H1 (cell line): Measurements from ENCODE around the gene SAAL1. TPM values are rescaled to one million over a fixed set of nuclear protein-coding genes. Genes with fewer than 3 reads are reported as not detected.

Experiments used
- ATF2 ChIP-seq: IDR thresholded peaks from 2 replicates; pipeline ENCODE4 v1.6.1; 2012; ENCODE audit warnings: low read length, inconsistent platforms
- CBX8 ChIP-seq: fragments of 300-800, 300-1000 bp; sonication (generic); IDR thresholded peaks from 2 replicates; pipeline ENCODE4 v1.7.1; 2016; ENCODE audit warnings: low read depth, low read length, borderline replicate concordance
- EP300 ChIP-seq, 2 experiments: IDR thresholded peaks; 1 replicate in 1 of 2; 2 replicates in 1 of 2; pipeline ENCODE4 v1.6.1; 2011 to 2012; ENCODE audit warnings: low read depth in 2 of 2, low read length in 2 of 2, mild to moderate bottlenecking in 2 of 2, borderline replicate concordance in 1 of 2, inconsistent platforms in 1 of 2, moderate library complexity in 1 of 2
- HDAC6 ChIP-seq: IDR thresholded peaks from one replicate; pipeline ENCODE4 v1.7.1; 2012; ENCODE audit warnings: low read depth, mild to moderate bottlenecking, inconsistent platforms, low read length, moderate library complexity
- MAFK ChIP-seq: IDR thresholded peaks from 2 replicates; pipeline ENCODE4 v1.6.1; 2012; ENCODE audit warnings: low read depth, mild to moderate bottlenecking, improper control_type of control experiment, low read length
- POLR2A ChIP-seq, 2 experiments: IDR thresholded peaks; 1 replicate in 1 of 2; 2 replicates in 1 of 2; pipeline ENCODE4 v1.6.1; 2011; ENCODE audit warnings: low read depth in 2 of 2, low read length in 2 of 2, mild to moderate bottlenecking in 2 of 2; ENCODE audit errors: control extremely low read depth in 1 of 2
- RXRA ChIP-seq: IDR thresholded peaks from 2 replicates; pipeline ENCODE4 v1.6.1; 2011; ENCODE audit warnings: low read depth, mild to moderate bottlenecking, low read length, moderate library complexity; ENCODE audit not compliant: insufficient read depth
- SP1 ChIP-seq: IDR thresholded peaks from 2 replicates; pipeline ENCODE4 v1.6.1; 2011; ENCODE audit warnings: low read depth, low read length
- TEAD4 ChIP-seq: IDR thresholded peaks from 2 replicates; pipeline ENCODE4 v1.6.1; 2012; ENCODE audit warnings: low read depth, low read length, inconsistent platforms, mixed read lengths
- ZNF274 ChIP-seq: IDR thresholded peaks from 2 replicates; pipeline ENCODE4 v1.7.0; 2012; ENCODE audit warnings: low read length, borderline replicate concordance; ENCODE audit errors: extremely low read depth
- polyA plus RNA-seq, 7 experiments: library from polyadenylated mRNA; depleted of rRNA in 3 of 7; stranded (reverse) in 5 of 7; unstranded in 2 of 7; fragments of >200 nt in 5 of 7; fragments of 200-250 nt in 2 of 7; gene quantifications; 1 replicate in 5 of 7; 2 replicates in 1 of 7; 4 replicates in 1 of 7; pipeline versions ENCODE4 v1.2.1 to v1.2.3, GENCODE V29; 2011 to 2013; ENCODE audit warnings: missing spikeins in 2 of 7, mixed read lengths in 2 of 7
- total RNA-seq: library from RNA; stranded (reverse); fragmentation: NEBNext Ultra II Directional; extraction: Animal tissue kit (Norgen Biotek cat#: 25700); gene quantifications from 2 replicates; pipeline ENCODE4 v1.2.1, GENCODE V29; 2021

SAAL1 gene
- total and polyA plus RNA-seq, 2 of the 8 experiments (the other 6 are each of a cell fraction or from before 2014, with no cell fraction given): 26.4 to 46.6 TPM

- TF ChIP-seq ATF2 (no peak), SP1 (no peak), POLR2A (IDR thresholded peaks at IDR 0.05; ENCODE audit: control extremely low read depth in 1 of 2, low read depth in 2 of 2, low read length in 2 of 2) (no peak), RXRA (no peak), MAFK (no peak), TEAD4 (no peak), HDAC6 (no peak), ZNF274 (no peak), CBX8 (no peak), EP300 (IDR thresholded peaks at IDR 0.05; ENCODE audit: borderline replicate concordance in 1 of 2, low read depth in 2 of 2, low read length in 2 of 2) (no peak)
These were observed 38.4 kb upstream of the SAAL1 start (continued) for GRCh38 chr11:18144243-18144642.
